Ovary (tissue), 3 donors: ENCODE data around the gene COX14.

ENCODE experiments used
- EP300 ChIP-seq: sonication (generic); formaldehyde crosslinking; IDR thresholded peaks from one replicate; pipeline ENCODE4 v1.6.1; 2017; ENCODE audit warnings: antibody characterized with exemption
- TF ChIP-seq, protein P1 (sequence below), 3 donors: fragments of 450-650 bp in 2 of 3; fragments of 200-600 bp in 1 of 3; IDR thresholded peaks; one replicate each; pipeline versions ENCODE4 v1.5.1 to v1.8.0; 2016 to 2022; ENCODE audit warnings: antibody characterized with exemption in 3 of 3, mild to moderate bottlenecking in 1 of 3
- donor health status: DM: no; HTN: no; CAD: no.

DNA sequence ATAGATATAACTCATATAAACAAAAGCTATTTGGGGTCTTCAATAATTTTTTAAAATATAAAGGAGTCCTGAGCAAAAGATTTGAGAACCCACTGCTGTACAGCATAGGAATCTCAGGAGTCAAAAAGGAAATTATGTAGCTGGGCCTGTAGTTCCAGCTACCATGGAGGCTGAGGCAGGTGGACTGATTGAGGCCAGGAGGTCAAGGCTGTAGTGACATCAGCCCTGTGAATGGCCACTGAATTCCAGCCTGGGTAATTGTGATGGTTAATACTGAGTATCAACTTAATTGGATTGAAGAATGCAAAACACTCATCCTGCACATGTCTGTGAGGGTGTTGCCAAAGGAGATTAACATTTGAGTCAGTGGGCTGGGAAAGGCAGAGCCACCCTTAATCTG is 44.6 kb downstream of the COX14 start:
- TF ChIP-seq EP300: no peak
- TF ChIP-seq, protein P1, sequence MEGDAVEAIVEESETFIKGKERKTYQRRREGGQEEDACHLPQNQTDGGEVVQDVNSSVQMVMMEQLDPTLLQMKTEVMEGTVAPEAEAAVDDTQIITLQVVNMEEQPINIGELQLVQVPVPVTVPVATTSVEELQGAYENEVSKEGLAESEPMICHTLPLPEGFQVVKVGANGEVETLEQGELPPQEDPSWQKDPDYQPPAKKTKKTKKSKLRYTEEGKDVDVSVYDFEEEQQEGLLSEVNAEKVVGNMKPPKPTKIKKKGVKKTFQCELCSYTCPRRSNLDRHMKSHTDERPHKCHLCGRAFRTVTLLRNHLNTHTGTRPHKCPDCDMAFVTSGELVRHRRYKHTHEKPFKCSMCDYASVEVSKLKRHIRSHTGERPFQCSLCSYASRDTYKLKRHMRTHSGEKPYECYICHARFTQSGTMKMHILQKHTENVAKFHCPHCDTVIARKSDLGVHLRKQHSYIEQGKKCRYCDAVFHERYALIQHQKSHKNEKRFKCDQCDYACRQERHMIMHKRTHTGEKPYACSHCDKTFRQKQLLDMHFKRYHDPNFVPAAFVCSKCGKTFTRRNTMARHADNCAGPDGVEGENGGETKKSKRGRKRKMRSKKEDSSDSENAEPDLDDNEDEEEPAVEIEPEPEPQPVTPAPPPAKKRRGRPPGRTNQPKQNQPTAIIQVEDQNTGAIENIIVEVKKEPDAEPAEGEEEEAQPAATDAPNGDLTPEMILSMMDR (IDR thresholded peaks at IDR 0.05): no peak
